Measurements from ENCODE around the gene NCBP2L.

- TF ChIP-seq CTCF (IDR thresholded peaks at IDR 0.05; ENCODE audit: low read depth, low read length) (no peak), EZH2phosphoT487 (IDR thresholded peaks at IDR 0.05; ENCODE audit: low read depth) (no peak)
Observed at GRCh38 chrX:107777536-107777832, at the start of gene NCBP2L.

All from OCI-LY3 (cell line).